GM18861 (cell line): ENCODE results near the gene NBDY.

Experiments used
- ATAC-seq: cut with Tn5 transposase; IDR thresholded peaks from one replicate; pipeline ENCODE4 v1.9.1; 2021; ENCODE audit not compliant: unreplicated experiment

NBDY gene

DNA sequence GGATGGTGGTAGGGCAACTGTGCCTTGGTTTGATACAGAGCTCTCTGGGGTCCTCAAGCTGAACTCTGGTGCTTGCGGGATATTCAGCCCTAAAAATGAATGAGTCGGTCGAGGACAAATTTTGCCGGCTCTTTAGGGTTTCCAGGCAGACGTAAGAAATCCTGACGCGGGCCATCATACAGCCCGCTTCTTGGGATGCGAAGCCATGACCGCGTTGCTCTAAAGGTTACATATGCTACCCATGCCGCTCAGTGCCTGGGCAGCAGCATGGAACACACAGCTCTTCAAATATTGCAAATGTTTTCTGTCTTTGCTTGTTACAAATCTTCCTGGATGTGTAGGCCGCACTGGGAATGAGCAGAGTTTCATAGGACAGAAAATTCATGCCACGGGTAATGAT is 55.6 kb downstream of the NBDY start:
- ATAC-seq = no peak

DNA sequence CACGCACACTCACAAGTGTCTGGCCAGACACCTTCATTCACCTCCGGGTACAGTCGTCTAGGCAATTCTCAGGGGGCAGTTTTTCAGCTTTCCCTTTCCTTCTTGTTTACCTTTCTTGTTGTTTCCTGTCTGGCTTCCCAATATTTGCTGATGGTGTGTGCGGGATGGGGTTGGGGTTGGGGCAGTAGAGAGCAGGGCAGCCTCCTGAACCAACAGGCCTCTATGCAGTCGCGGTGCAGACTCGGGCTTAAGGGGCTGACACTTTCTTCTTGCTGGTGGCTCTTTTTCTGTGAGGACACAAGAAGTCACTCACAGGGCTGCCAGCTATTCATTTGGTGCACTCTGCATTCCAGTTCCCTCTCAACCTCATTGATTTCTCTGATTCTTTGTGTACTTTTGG is 56.4 kb downstream of the NBDY start:
- ATAC-seq = no peak

DNA sequence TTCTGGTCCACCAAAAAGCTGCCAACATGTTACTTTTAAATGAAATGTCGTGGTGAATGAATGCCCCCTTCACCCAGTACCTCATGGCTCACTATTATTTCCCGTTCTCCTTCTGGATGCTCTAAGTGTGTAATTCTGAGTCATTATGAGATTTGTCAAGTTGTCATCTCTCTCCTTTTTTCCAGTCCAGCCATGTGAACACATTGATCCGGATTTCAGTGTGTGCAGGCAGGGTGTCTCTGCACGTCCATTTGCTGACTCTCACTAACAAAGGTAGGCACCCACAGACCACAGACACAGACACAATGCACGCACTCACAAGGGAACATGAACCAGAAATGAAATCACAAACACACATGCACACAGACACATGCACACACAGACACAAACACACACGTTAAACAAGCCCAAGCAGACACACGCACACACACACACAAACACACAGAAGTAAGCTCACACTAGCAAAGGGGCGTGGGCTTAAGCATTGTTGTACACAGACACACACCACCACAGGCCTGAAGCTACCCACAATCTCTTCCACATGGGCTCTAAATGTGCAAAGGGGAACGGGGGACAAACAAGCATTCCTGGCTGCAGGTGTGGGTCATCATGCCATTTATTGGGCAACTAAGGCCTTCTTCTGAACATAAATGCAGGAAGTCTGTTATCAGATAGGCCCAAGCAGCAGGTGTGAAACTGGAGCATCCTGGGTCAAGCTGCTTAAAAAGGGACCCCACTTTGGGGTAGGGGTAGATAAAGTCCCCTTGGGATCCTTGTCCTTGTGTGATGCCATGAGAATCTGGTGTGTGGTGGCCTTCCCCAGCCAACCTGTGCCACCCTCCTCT is 58.1 kb downstream of the NBDY start:
- no peak for ATAC-seq

DNA sequence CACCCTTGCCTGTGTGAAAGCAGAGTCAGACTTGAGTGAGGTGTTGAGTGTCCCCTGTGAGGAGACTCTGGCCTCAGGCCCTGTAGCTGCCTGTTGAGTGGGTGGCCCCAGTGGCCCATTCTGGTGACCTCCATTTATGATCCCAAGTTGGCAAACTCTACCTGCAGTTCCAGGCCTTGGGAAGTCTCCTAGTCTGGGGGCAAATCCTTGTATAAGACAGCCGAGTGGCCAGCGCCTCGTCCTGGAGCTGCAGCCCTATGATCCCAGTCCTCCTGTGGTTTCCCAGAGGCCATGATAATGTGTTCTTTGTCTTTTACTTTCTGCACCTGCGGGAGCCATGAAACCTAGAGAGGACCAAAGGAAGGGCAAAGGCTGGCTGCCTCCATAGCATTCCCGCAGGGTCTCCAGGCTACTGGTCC is 58.7 kb downstream of the NBDY start:
- ATAC-seq = no peak

DNA sequence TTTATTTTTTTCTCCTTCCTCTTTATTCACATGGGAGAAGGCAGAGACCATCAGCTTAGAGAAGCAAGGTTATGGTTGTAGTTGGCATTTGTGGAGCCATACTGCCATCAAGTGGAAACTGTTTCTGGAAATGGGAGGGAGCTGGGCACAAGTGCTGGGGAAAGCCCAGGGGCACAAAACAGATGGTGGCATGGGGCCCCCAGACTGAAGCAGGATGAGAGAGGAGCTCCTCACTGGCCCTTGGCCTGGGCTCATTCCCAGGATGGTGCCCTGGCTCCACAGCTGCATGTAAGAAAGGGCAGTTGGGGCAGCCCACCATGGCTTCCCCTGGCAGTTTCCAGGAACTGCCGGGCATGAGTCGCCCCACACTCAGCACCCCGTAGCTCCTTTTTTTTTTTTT is 59.2 kb downstream of the NBDY start:
- no peak for ATAC-seq

DNA sequence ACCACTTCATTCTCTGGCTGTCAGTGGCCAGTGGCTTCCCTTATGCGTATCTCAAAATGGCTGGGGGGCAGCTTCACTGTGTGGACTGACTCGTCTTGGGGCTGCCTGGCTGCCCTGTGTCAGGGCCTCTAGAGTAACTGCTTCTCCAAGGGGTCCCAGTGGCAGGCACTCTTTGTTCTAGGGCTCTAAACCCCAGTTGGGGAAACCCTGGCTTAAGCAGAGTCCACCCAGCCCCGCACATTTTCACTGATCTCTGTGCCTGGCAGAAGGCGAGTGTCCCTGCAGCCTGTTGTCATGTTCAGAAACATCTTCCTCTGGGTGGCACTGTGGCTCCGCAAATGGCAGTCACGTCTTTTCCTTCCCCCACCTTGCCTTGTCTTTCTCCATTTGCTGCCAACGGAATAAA is 59.7 kb downstream of the NBDY start:
- peak; percentile 49 for ATAC-seq

DNA sequence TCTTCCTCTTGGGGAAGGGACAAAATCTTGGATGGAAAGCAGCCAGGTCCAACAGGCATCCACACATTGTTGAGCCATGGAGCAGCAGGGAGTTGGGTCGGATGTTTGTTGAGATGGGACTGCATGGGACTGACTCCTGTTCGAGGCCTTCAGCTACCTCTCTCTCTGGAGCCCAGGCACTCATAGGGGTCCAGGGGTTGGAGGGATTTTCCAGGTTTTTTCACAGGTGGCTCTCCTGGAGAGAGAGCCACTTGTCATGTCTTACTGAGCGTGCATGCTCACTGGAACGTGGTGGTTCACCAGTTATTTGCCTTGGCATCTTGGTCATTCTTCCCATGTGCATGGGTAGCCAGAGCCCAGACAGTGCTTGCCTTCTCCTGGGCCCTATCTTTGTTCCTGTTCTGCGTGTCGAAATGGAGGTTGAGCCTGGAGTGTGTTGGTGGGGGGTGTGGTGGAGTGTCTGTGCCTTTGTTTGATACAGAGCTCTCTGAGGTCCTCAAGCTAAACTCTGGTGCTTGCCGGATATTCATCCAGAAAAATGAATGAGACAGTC is 60.6 kb downstream of the NBDY start:
- ATAC-seq = no peak

DNA sequence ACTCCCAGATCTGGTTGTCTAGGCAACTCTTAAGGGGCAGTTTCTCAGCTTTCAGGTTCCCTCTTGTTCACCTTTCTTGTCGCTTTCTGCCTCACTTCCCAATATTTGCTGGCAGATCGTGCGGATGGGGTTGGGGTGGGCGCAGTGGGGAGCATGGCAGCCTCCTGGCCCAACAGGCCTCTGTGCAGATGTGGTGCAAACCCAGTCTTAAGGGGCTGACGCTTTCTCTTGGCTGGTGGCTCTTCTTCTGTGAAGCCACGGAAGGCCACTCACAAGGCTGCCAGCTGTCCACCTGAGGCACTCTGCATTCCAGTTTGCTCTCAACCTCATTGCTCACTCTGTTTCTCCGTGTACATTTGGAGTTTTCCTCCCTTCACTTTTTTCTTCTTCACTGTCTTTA is 61.7 kb downstream of the NBDY start:
- no peak for ATAC-seq

DNA sequence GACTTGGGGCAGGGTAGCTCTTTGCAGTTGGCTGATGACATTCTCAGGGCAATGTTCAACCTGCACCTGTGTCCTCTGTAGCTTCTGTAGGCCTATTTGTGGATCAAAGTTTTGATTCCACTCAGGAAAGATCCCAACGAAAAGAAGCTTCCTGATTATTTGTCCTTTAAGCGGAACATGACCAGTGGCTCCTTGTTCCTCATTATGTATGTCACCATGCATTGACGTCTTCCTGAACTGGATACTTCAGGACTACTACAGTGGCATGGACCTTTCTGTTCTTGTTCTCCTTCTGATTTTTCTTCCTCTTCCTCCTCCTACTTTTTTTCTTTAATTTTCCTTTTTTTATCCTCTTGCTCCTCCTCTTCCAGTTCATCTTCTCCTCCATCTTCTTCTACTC is 62.4 kb downstream of the NBDY start:
- no peak for ATAC-seq

DNA sequence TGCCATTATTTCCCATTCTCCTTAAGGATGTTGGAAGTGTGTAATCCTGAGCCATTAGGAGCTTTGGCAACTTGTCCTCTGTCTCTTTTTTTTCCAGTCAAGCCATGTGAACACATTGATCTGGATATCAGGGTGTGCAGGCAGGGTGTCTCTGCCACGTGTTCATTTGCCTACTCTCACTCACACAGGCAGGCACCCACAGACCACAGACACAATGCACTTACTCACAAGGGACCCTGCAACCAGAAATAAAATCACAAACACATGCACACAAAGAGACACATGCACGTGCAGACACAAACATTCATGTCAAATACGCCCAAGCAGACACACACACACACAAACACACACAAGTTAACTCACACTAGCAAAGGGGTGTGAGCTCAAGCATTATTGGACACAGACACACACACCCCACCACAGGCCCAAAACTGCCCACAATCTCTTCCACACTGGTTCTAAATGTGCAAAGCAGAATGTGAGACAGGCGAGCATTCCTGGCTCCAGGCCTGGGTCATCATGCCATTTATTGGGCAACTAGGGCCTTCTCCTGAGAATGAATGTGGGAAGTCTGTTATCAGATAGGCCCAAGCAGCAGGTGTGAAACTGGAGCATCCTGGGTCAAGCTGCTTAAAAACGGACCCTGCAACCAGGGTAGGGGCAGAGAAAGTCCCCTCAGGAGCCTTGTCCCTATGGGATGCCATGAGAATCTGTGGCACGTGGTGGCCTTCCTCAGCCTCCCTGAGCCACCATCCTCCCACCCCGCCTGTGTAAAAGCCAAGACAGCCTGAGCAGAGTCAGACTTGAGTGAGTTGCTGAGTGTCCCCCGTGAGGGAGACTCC is 63.4 kb downstream of the NBDY start:
- no peak for ATAC-seq

DNA sequence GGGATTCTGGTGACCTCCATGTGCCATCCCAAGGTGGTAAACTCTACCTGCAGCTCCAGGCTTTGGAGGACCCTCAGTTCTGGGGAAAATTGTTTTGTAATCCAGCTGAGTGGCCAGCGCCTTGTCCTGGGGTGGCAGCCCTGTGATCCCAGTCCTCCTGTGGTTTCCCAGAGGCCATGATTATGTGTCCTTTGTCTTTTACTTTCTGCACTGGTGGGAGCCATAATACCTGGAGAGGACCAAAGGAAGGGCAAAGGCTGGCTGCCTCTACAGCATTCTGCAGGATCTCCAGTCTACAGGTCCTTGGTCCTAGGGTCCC is 64.0 kb downstream of the NBDY start:
- ATAC-seq = no peak

DNA sequence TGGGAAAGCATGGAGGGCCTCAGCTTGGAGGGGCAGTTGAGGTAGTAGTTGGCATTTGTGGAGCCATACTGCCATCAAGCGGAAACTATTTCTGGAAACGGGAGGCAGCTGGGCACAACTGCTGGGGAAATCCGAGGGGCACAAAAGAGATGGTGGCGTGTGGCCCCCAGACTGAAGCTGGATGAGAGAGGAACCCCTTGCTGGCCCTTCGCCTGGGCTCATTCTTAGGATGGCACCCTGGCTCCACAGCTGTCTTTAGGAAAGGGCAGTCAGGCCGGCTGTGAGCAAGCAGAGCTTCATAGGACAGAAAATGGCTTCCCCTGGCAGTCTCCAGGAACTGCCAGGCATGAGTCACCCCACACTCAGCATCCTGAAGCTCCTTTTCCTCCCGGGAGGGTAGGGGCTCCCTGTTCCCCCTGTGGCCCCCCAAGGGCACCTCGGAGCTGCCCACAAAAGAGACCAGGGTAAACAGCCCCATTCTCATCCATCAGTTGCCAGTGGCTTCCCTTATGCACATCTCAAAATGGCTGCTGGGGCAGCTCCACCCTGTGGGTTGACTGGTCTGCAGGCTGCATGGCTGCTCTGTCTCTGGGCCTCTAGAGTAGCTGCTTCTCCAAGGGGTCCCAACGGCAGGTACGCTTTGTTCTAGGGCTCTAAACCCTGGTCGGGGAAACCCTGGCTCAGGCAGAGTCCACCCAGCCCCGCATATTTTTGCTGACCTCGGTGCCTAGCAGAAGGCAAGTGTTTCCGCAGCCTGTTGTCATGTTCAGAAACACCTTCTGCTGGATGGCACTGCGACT is 64.7 kb downstream of the NBDY start:
- no peak for ATAC-seq

DNA sequence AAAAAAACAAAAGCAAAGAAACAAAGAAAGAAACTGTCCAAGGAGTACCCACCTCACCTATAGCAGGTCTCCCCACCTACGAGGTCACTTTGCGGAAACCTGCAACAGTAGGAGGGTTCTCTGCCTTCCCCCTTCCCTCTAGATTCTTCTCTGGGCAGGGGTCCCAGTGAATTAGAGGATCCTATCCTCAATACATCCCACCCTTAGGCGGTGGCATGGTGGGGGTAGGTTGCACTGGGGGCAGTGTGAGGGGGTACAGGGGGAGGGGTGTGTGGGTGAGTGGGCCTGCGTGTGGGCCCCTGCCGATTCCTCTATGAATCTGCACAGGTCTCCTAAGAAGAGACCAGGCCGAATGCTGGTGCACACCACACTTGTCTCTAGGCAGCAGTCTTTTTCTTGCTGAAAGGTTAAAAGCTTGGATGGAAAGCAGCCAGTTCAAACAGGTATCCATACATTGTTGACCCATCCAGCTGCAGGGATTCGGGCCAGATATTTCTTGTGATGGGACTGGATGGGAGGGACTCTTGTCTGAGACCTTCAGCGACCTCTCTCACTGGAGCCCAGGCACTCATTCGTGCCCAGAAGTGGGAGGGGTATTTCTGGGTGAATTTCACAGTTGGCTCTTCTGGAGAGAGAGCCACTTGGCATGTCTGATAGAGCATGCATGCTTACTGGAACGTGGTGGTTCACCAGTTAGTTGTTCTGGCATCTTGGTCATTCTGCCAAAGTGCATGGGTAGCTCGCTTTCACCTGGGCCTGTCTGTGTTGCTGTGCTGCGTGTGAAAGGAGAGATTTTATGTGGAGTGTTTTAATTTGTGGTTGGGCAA is 65.6 kb downstream of the NBDY start:
- ATAC-seq = no peak

DNA sequence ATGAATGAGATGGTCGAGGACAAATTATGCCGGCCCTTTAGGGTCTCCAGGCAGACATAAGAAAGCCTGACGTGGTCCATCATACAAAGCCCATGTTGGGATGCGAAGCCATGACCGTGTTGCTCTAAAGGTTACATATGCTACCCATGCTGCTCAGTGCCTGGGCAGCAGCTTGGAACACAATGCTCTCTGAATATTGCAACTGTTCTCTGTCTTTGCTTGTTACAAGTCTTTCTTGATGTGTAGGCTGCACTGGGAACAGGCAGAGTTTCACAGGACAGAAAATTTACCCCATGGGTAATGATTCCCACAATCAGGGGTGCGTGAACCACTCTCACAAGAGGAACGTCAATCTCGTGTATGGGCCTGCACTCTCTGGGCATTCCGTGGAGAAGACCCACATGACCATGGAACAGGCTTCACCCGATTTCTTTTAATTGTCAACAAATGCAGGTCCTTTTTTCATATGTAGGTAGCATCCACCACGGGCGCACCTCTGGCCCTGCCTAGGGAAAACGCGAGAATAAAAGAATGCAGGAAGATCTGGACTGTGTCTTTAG is 66.3 kb downstream of the NBDY start:
- ATAC-seq = no peak

DNA sequence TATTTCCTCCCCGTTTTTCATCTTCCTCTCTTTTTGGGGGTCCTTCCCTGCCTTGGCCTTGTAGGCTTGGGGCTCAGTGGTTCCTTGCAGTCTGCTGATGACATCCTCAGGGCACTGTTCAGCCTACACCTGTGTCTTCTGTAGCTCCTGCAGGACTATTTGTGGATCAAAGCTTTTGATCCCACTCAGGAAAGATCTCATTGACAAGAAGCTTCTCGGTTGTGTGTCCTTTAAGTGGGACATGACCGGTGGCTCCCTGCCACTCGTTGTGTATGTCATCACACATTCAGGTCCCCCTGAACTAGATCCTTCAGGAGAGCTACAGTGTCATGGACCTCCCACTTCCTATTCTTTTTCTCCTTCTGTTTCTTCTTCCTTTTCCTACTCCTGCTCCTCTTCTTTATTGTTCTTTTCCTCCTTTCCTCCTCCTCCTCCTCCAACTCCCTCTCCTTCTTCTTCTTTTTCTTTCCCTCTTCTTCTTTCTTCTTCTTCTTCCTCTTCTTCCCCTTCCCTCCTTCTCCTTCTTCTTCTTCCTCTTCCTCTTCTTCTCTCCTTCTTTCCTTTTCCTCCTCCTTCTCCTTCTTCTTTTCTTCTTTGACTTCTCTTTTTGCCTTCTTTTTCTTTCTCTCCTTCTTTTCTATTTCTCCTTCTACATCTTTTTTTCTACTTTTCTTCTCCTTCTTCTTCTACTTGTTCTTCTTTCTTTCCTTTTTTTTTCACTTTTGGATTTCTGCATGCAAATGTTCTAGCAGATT is 67.8 kb downstream of the NBDY start:
- no peak for ATAC-seq

DNA sequence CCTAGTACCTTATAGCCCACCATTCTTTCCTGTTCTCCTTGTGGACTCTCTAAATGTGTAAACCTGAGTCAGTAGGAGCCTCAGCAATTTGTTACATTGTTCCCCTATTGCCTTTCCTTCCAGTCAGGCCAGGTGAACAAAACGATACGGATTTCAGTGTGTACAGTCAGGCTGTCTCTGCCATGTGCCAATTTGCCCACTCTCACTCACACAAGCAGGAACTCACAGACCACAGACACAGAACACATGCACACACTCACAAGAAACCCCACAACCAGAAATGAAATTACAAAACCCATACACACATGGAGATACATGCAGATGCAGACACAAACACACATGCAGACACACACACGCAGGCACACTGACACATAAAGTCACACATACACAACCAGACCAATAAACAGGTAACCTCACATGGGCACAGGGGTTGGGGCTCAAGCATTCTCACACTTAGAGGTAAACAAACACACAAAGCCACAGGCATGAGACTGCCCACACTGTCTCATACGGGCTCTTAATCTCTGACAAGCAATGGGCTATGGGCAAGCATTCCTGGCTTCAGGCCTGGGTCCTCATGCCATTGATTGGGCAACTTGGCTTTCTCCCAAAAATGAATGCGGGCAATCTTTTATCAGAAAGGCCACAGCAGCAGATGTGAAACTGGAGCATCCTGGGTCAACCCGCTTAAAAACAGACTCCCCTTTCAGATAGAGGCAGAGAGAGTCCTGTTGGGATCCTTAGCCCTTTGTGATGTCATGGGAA is 68.7 kb downstream of the NBDY start:
- no peak for ATAC-seq

DNA sequence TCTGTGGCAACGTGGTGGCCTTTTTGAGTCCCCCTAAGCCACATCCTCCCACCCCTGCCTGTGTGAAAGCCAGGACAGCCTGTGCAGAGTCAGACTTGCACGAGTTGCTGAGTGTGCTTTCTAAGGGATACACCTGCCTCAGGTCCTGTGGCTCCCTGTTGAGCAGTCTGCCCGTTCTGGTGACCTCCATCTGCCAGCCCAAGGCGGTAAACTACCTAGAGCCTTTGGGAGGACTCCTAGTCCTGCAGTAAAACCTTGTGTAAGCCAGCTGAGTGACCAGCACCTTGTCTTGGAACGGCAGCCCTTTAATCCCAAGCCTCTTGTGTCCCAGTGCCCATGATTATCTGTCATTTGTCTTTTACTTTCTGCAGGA is 69.3 kb downstream of the NBDY start:
- no peak for ATAC-seq

DNA sequence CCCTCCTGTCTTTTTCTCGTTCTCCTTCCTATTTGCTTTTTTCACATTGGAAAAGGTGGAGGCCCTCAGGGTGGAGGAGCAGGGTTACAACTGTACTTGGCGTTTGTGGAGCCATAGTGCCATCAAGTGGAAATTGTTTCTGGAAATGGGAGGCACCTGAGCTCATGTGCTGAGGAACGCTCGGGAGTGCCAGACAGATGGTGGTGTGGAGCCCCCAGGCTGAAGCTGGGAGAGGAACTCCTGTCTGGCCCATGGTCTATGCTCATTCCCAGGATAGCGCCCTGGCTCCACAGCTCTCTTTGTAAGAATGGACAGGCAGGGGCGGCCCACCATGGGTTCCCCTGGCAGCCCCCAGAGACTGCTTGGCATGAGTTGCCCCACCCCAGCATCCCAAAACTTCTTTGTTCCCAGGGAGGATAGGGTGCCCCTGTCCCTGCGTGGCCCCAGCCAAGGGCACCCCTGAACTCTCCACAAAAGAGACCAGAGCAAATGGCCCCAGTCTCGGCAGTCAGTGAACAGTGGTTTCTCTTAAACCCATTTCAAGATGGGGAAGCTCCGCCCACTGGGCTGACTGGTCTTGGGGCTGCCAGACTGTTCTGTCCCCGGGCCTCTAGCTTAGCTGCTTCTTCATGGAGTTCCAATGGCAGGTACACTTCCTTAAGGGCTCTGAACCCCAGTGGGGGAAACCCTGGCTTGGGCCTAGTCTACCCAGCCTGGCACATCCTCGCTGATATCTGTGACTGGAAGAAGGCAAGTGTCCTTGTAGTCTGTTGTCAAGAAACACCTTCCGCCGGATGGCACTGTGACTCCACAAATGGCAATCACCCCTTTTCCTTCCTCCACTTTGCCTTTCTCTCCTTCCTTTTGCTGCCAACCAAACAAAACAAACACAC is 70.1 kb downstream of the NBDY start:
- no peak for ATAC-seq
